Naive B cell (primary cell): ENCODE measurements around the gene TSPAN6. TPM values are rescaled to one million over a fixed set of nuclear protein-coding genes. Genes with fewer than 3 reads are reported as not detected.

Experiments
- ATAC-seq, 2 donors: fragments of 150-1000 bp; cut with Tn5 transposase; 2 replicates each; pipeline ENCODE4 v1.10.0; 2021; ENCODE audit warnings: low read depth in 2 of 2, mild to moderate bottlenecking in 2 of 2, moderate library complexity in 2 of 2
- DNase-seq: peaks from one replicate; pipeline ENCODE4 v3.0.0; 2022
- H3K27ac Mint-ChIP-seq, 6 donors: one replicate each; pipeline ENCODE4 v1.8.0; 2020 to 2022; ENCODE audit warnings: mild to moderate bottlenecking in 6 of 6, mixed read lengths in 6 of 6, moderate library complexity in 5 of 6, inconsistent platforms in 2 of 6
- H3K27me3 Mint-ChIP-seq, 3 donors: one replicate each; pipeline ENCODE4 v1.8.0; 2021 to 2022; ENCODE audit warnings: mixed read lengths in 3 of 3, mild to moderate bottlenecking in 1 of 3
- H3K36me3 Mint-ChIP-seq, 2 donors: one replicate each; pipeline ENCODE4 v1.8.0; 2020 to 2022; ENCODE audit warnings: mixed read lengths in 2 of 2, inconsistent platforms in 1 of 2, mild to moderate bottlenecking in 1 of 2
- H3K4me1 Mint-ChIP-seq, 3 donors: one replicate each; pipeline ENCODE4 v1.8.0; 2020 to 2022; ENCODE audit warnings: mixed read lengths in 3 of 3, inconsistent platforms in 1 of 3, mild to moderate bottlenecking in 1 of 3, moderate library complexity in 1 of 3
- H3K4me3 Mint-ChIP-seq, 8 donors: one replicate each; pipeline ENCODE4 v1.8.0; 2020 to 2022; ENCODE audit warnings: mild to moderate bottlenecking in 8 of 8, mixed read lengths in 8 of 8, moderate library complexity in 8 of 8, inconsistent platforms in 2 of 8
- H3K9me3 Mint-ChIP-seq, 7 donors: one replicate each; pipeline ENCODE4 v1.8.0; 2020 to 2022; ENCODE audit warnings: mixed read lengths in 7 of 7, mild to moderate bottlenecking in 5 of 7, inconsistent platforms in 2 of 7, moderate library complexity in 1 of 7
- polyA plus RNA-seq, 6 donors: library from polyadenylated mRNA; unstranded; fragments of 300-500 nt; fragmentation: Illumina TruSeq; gene quantifications; one replicate each; pipeline ENCODE4 v1.2.3, GENCODE V29; 2021; ENCODE audit warnings: low read depth in 6 of 6

TSPAN6 gene, protein sequence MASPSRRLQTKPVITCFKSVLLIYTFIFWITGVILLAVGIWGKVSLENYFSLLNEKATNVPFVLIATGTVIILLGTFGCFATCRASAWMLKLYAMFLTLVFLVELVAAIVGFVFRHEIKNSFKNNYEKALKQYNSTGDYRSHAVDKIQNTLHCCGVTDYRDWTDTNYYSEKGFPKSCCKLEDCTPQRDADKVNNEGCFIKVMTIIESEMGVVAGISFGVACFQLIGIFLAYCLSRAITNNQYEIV
- under 1 TPM in 1 of 6 donors, not detected in 5; 0.22 TPM for polyA plus RNA-seq

- DNase-seq, result peak; percentile 37
- ATAC-seq, result peak; percentile 87 to 97
- H3K27me3 Mint-ChIP-seq, result peaks cover 18 to 43% (median 40%) of the 10 kb centered on the region in 3 donors
- peak within 1 kb of the TSS; percentile 79 to 94 (median 88) for H3K4me3 Mint-ChIP-seq
- H3K4me1 Mint-ChIP-seq, result peaks cover 8 to 10% (median 9%) of the 10 kb centered on the region in 3 donors
- H3K9me3 Mint-ChIP-seq, result peaks cover 0 to 9% (median 4%) of the 10 kb centered on the region in 7 donors
- H3K27ac Mint-ChIP-seq, result peak within 1 kb of the TSS in 2 of 6 donors; percentile 1 to 30
- peaks cover 0 to 6% of the 10 kb centered on the region in 2 donors for H3K36me3 Mint-ChIP-seq
Measured at GRCh38 chrX:100636321-100636991, at the start of gene TSPAN6. TSPAN6 (minus strand) TSS chrX:100636806; CDS start chrX:100636694, 112 bp downstream.

DNA sequence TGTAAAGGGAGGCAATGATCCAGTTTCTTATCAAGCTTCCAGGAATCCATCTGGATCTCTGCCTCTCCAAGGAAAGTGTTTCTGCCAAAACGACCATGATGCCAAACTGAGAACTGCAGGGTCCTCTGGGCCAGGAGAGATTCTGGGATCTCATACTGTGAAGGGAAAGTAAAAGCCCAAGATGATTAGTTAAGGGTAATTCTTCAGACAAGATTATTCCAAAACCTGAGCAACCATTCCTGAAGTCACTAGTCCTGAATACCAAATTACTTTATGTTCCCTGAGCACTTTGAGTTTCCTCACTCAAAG, 49.3 kb upstream of the TSPAN6 start:
- ATAC-seq, result no peak
- peaks cover 22 to 31% (median 24%) of the 10 kb centered on the region in 3 donors for H3K4me1 Mint-ChIP-seq
- no peaks in the 10 kb centered on the region for H3K27me3 Mint-ChIP-seq
- no peaks in the 10 kb centered on the region for H3K9me3 Mint-ChIP-seq
- DNase-seq, result no peak
- peak overlapping the region in 1 of 6 donors; percentile 78 for H3K27ac Mint-ChIP-seq
- no peaks in the 10 kb centered on the region for H3K36me3 Mint-ChIP-seq
- peak overlapping the region in 3 of 8 donors; percentile 44 to 61 (median 56) for H3K4me3 Mint-ChIP-seq

GRCh38 chrX:100685284-100685996, 48.8 kb upstream of the TSPAN6 start:
- H3K27ac Mint-ChIP-seq, result peak overlapping the region in 1 of 6 donors; percentile 78
- peak; percentile 68 for DNase-seq
- peak overlapping the region in 3 of 8 donors; percentile 44 to 61 (median 56) for H3K4me3 Mint-ChIP-seq

GRCh38 chrX:100682939-100683338, 46.3 kb upstream of the TSPAN6 start:
- ATAC-seq (no peak), DNase-seq (no peak)
- Mint-ChIP-seq H3K9me3 (no peaks in the 10 kb centered on the region), H3K27ac (no peak overlapping the region), H3K27me3 (peaks cover 0 to 5% (median 0%) of the 10 kb centered on the region in 3 donors), H3K36me3 (no peaks in the 10 kb centered on the region), H3K4me3 (no peak overlapping the region), H3K4me1 (peaks cover 24 to 32% (median 25%) of the 10 kb centered on the region in 3 donors)

More at GRCh38 chrX:100685284-100685996, 48.8 kb upstream of the TSPAN6 start:
- Mint-ChIP-seq H3K9me3 (no peaks in the 10 kb centered on the region), H3K4me1 (peaks cover 26 to 35% (median 28%) of the 10 kb centered on the region in 3 donors), H3K27me3 (peaks cover 0 to 4% (median 0%) of the 10 kb centered on the region in 3 donors), H3K36me3 (no peaks in the 10 kb centered on the region)
- peak; percentile 62 to 63 for ATAC-seq

GRCh38 chrX:100681599-100681998, 45.0 kb upstream of the TSPAN6 start:
- Mint-ChIP-seq H3K36me3 (no peaks in the 10 kb centered on the region), H3K4me1 (peaks cover 11 to 19% (median 12%) of the 10 kb centered on the region in 3 donors), H3K9me3 (no peaks in the 10 kb centered on the region), H3K27ac (no peak overlapping the region), H3K4me3 (no peak overlapping the region), H3K27me3 (peaks cover 0 to 9% (median 5%) of the 10 kb centered on the region in 3 donors)
- no peak for ATAC-seq
- no peak for DNase-seq

- ATAC-seq, result no peak
- Mint-ChIP-seq H3K27me3 (peaks cover 0 to 9% (median 5%) of the 10 kb centered on the region in 3 donors), H3K27ac (no peak overlapping the region), H3K4me3 (no peak overlapping the region), H3K4me1 (peaks cover 8 to 16% (median 8%) of the 10 kb centered on the region in 3 donors), H3K9me3 (no peaks in the 10 kb centered on the region), H3K36me3 (no peaks in the 10 kb centered on the region)
- no peak for DNase-seq
Measured at GRCh38 chrX:100680756-100681155, 44.1 kb upstream of the TSPAN6 start.

GRCh38 chrX:100677611-100678181, 41.1 kb upstream of the TSPAN6 start:
- peak overlapping the region in 2 of 6 donors; percentile 3 to 4 for H3K27ac Mint-ChIP-seq
- no peaks in the 10 kb centered on the region for H3K9me3 Mint-ChIP-seq
- peaks cover 16 to 34% (median 17%) of the 10 kb centered on the region in 3 donors for H3K4me1 Mint-ChIP-seq
- no peak overlapping the region for H3K4me3 Mint-ChIP-seq
- no peak for ATAC-seq
- H3K27me3 Mint-ChIP-seq, result peaks cover 5 to 9% (median 5%) of the 10 kb centered on the region in 3 donors
- DNase-seq, result no peak
- no peaks in the 10 kb centered on the region for H3K36me3 Mint-ChIP-seq

DNA sequence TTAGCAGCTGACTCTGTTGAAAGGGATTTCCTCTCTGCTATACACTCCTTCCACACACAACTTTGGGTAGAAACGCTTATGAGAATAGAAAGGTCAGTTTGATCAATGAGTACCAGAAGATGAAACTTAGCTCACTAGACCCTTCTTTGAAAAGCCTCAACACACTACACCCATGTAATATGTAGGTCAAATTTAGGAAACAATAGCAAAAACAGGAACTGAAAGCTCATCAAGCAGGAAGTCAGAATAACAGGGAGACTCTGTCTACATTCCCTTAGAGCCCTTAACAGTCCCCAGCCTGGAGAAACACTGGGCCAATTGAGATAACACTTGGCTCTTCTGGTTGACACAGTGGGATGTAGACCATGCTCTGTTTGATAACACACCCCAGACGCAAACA, 38.1 kb upstream of the TSPAN6 start:
- DNase-seq, result peak; percentile 24
- Mint-ChIP-seq H3K4me1 (peaks cover 11 to 29% (median 11%) of the 10 kb centered on the region in 3 donors), H3K36me3 (no peaks in the 10 kb centered on the region), H3K9me3 (no peaks in the 10 kb centered on the region), H3K4me3 (peak overlapping the region in 1 of 8 donors; percentile 67), H3K27ac (peak overlapping the region in 1 of 6 donors; percentile 3), H3K27me3 (peaks cover 0 to 17% (median 11%) of the 10 kb centered on the region in 3 donors)
- ATAC-seq, result peak; percentile 78 to 87

GRCh38 chrX:100673397-100673953, 36.9 kb upstream of the TSPAN6 start:
- peaks cover 4 to 24% (median 11%) of the 10 kb centered on the region in 3 donors for H3K27me3 Mint-ChIP-seq
- H3K4me3 Mint-ChIP-seq, result no peak overlapping the region
- DNase-seq (no peak), ATAC-seq (no peak)
- peak overlapping the region in 1 of 6 donors; percentile 12 for H3K27ac Mint-ChIP-seq
- no peaks in the 10 kb centered on the region for H3K36me3 Mint-ChIP-seq
- H3K9me3 Mint-ChIP-seq, result no peaks in the 10 kb centered on the region
- H3K4me1 Mint-ChIP-seq, result peaks cover 11 to 29% (median 11%) of the 10 kb centered on the region in 3 donors

GRCh38 chrX:100672966-100673365, 36.4 kb upstream of the TSPAN6 start:
- Mint-ChIP-seq H3K9me3 (no peaks in the 10 kb centered on the region), H3K27me3 (peaks cover 9 to 29% (median 11%) of the 10 kb centered on the region in 3 donors), H3K4me3 (no peak overlapping the region), H3K36me3 (no peaks in the 10 kb centered on the region), H3K4me1 (peaks cover 11 to 29% (median 11%) of the 10 kb centered on the region in 3 donors), H3K27ac (no peak overlapping the region)
- DNase-seq (no peak), ATAC-seq (no peak)

DNA sequence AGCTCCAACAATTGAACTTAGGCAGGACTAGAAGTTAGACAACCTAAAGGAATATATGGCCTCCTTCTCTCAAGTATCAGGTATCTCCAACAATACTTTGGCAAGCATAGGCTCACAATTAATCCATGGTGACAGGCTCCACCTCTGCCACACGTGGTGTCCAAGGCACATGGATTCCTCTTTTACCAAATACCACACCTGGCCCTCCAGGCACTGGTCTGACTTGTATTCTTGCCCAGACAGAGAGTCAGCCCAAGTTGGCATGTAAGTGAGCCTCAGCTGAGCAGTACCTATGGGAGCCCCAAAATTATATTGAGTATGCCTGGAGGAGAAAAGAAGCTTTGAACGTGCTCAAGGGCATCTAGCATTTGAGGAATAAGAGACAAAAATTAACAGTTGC, 27.0 kb upstream of the TSPAN6 start:
- DNase-seq (no peak), ATAC-seq (no peak)
- Mint-ChIP-seq H3K4me1 (peaks cover 0 to 9% (median 7%) of the 10 kb centered on the region in 3 donors), H3K4me3 (no peak overlapping the region), H3K36me3 (no peaks in the 10 kb centered on the region), H3K9me3 (no peaks in the 10 kb centered on the region), H3K27me3 (peaks cover 17 to 61% (median 53%) of the 10 kb centered on the region in 3 donors), H3K27ac (no peak overlapping the region)

- H3K27me3 Mint-ChIP-seq, result peaks cover 17 to 53% (median 46%) of the 10 kb centered on the region in 3 donors
- no peak for ATAC-seq
- H3K36me3 Mint-ChIP-seq, result no peaks in the 10 kb centered on the region
- H3K9me3 Mint-ChIP-seq, result no peaks in the 10 kb centered on the region
- no peak overlapping the region for H3K4me3 Mint-ChIP-seq
- H3K27ac Mint-ChIP-seq, result no peak overlapping the region
- peaks cover 0 to 9% (median 7%) of the 10 kb centered on the region in 3 donors for H3K4me1 Mint-ChIP-seq
- no peak for DNase-seq
Measured at GRCh38 chrX:100662796-100663195, 26.2 kb upstream of the TSPAN6 start.

DNA sequence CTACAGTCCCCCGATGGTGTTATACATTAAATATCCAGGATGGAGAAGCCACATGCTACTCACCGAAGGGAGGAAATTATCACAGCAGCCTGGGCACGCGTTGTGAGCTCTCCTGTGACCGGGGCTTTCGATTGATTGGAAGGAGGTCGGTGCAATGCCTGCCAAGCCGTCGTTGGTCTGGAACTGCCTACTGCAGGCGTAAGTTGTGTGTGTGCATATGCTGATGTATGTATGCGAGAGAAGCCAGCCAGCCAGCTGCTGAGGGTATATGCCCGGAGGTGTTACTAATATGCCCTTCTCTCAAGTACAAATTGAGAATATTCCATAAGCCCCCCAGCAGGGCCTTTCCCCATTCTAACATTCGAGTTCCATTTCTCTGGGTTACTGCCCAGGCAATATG, 25.6 kb upstream of the TSPAN6 start:
- H3K4me1 Mint-ChIP-seq, result peaks cover 0 to 9% (median 7%) of the 10 kb centered on the region in 3 donors
- H3K9me3 Mint-ChIP-seq, result peaks cover 0 to 4% (median 0%) of the 10 kb centered on the region in 7 donors
- peaks cover 15 to 47% (median 44%) of the 10 kb centered on the region in 3 donors for H3K27me3 Mint-ChIP-seq
- H3K27ac Mint-ChIP-seq, result no peak overlapping the region
- ATAC-seq (no peak), DNase-seq (no peak)
- H3K36me3 Mint-ChIP-seq, result no peaks in the 10 kb centered on the region
- no peak overlapping the region for H3K4me3 Mint-ChIP-seq
